ENCODE data around the gene COPE. TPM values are rescaled to one million over a fixed set of nuclear protein-coding genes. Genes with fewer than 3 reads are reported as not detected.
A peak's percentile ranks its signal among the peaks of the same experiment; 100 is the strongest.

The COPE gene
- total RNA-seq, 1 donor, result 179 TPM

DNA sequence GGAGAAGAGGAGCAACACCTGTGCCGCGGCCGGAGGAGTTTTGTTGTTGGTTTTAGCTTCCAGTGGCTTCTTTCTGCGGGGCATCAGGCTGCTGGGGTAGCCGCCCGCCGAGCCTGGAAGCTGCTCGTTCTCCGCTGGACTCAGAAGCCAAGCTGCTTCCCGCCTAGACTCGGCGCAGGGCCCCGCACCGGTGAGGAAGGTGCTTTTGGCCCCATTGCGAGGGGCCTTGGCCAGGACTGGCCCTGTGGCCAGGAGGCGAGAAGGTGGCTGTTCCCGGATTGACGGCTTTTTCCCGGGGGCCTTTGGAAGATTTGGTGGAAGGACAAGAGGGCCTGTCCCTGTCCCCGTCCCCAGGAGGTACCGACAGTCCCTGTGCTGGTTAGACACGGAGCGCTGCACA is 52.0 kb downstream of the COPE start:
- no peak for DNase-seq (ENCODE audit: insufficient read length, low spot score, missing footprints)
- peaks cover 55% of the 10 kb centered on the region for H3K36me3 ChIP-seq (ENCODE audit: insufficient read depth, low read length)
- peaks cover 42% of the 10 kb centered on the region for H4K20me1 ChIP-seq (ENCODE audit: insufficient read depth, low read length)
- TF ChIP-seq, protein P1, sequence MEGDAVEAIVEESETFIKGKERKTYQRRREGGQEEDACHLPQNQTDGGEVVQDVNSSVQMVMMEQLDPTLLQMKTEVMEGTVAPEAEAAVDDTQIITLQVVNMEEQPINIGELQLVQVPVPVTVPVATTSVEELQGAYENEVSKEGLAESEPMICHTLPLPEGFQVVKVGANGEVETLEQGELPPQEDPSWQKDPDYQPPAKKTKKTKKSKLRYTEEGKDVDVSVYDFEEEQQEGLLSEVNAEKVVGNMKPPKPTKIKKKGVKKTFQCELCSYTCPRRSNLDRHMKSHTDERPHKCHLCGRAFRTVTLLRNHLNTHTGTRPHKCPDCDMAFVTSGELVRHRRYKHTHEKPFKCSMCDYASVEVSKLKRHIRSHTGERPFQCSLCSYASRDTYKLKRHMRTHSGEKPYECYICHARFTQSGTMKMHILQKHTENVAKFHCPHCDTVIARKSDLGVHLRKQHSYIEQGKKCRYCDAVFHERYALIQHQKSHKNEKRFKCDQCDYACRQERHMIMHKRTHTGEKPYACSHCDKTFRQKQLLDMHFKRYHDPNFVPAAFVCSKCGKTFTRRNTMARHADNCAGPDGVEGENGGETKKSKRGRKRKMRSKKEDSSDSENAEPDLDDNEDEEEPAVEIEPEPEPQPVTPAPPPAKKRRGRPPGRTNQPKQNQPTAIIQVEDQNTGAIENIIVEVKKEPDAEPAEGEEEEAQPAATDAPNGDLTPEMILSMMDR (IDR thresholded peaks at IDR 0.05; ENCODE audit: extremely low read depth, low read depth, low read length), result no peak
- no peaks in the 10 kb centered on the region for H3K9me3 ChIP-seq (ENCODE audit: low read depth, low read length)
- H2AFZ ChIP-seq (ENCODE audit: low read length), result no peak overlapping the region
- H3K27ac ChIP-seq (ENCODE audit: low read depth, low read length), result no peak overlapping the region
- no peak overlapping the region for H3K4me3 ChIP-seq (ENCODE audit: insufficient read depth, low read length)
- no peaks in the 10 kb centered on the region for H3K4me1 ChIP-seq (ENCODE audit: insufficient read depth, low read length)
- no peaks in the 10 kb centered on the region for H3K79me2 ChIP-seq (ENCODE audit: insufficient read depth, low read length)
- no peaks in the 10 kb centered on the region for H3K27me3 ChIP-seq (ENCODE audit: insufficient read depth, low read length)
- H3K4me2 ChIP-seq (ENCODE audit: insufficient read depth, low read length), result no peak overlapping the region

DNA sequence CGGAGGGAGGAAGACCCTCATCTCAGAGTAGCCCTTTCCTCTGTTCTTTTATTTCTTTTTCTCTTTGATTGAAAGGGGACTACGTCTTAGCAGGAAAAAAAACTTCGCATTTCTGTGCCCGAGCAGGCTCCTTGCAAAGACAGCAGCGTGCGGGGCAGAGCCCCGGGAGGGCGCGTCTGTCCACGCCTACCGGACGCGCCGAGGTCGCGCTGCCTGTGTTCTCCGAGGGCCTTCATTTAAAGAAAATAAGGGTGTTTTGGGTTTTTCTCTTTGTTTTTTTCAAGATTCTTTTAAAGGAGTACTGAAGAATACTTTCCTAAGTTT is 52.4 kb downstream of the COPE start:
- Histone ChIP-seq H3K27ac (ENCODE audit: low read depth, low read length) (no peak overlapping the region), H3K79me2 (ENCODE audit: insufficient read depth, low read length) (peaks cover 2% of the 10 kb centered on the region), H4K20me1 (ENCODE audit: insufficient read depth, low read length) (peaks cover 42% of the 10 kb centered on the region), H3K4me3 (ENCODE audit: insufficient read depth, low read length) (no peak overlapping the region), H2AFZ (ENCODE audit: low read length) (no peak overlapping the region), H3K27me3 (ENCODE audit: insufficient read depth, low read length) (no peaks in the 10 kb centered on the region), H3K9me3 (ENCODE audit: low read depth, low read length) (no peaks in the 10 kb centered on the region), H3K4me2 (ENCODE audit: insufficient read depth, low read length) (no peak overlapping the region), H3K4me1 (ENCODE audit: insufficient read depth, low read length) (no peaks in the 10 kb centered on the region), H3K36me3 (ENCODE audit: insufficient read depth, low read length) (peaks cover 59% of the 10 kb centered on the region)
- TF ChIP-seq, protein P1 (IDR thresholded peaks at IDR 0.05; ENCODE audit: extremely low read depth, low read depth, low read length), result peak; percentile 2
- DNase-seq (ENCODE audit: insufficient read length, low spot score, missing footprints), result no peak

DNA sequence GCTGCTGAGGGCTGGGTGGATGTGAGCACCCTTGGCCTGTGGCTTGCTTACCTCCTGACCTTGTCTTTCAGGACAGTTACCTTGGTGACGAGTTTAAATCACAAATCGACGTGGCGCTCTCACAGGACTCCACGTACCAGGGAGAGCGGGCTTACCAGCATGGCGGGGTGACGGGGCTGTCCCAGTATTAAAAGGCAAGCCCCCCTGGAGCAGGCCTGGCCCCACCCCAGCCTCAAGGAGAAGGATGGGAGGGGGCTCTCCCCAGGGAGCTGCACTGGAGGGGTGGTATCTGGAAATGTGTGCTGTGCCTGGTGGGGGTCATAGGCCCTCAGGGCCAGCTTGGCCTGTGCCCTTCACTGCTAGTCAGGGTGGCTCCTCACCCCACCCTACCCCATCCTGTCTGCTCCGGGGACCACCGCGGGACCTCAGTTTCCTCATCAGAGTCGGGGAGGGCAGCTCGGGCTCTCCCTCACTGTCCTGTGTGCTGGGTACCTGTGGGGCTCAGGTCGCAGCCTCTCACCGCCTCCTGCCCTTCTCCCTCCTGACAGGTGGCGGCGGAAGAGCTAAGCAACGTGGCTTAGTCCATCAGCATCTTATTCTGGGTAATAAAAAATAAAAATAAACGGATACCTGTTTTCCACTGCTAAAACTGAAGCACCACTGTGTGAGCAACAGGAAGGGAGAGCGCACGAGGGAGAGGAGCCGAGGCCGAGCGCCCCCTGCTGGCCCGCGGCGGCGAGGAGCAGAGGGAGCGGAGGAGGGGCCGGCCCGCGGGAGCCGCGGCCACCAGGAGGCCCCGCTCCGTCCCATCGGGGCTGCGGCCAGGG is 53.0 kb downstream of the COPE start:
- DNase-seq (ENCODE audit: insufficient read length, low spot score, missing footprints), result peak; percentile 100
- H2AFZ ChIP-seq (ENCODE audit: low read length), result no peak overlapping the region
- no peak overlapping the region for H3K4me2 ChIP-seq (ENCODE audit: insufficient read depth, low read length)
- no peaks in the 10 kb centered on the region for H3K4me1 ChIP-seq (ENCODE audit: insufficient read depth, low read length)
- TF ChIP-seq, protein P1 (IDR thresholded peaks at IDR 0.05; ENCODE audit: extremely low read depth, low read depth, low read length), result peak; percentile 92
- peaks cover 3% of the 10 kb centered on the region for H3K79me2 ChIP-seq (ENCODE audit: insufficient read depth, low read length)
- H3K9me3 ChIP-seq (ENCODE audit: low read depth, low read length), result no peaks in the 10 kb centered on the region
- H3K27me3 ChIP-seq (ENCODE audit: insufficient read depth, low read length), result no peaks in the 10 kb centered on the region
- H3K4me3 ChIP-seq (ENCODE audit: insufficient read depth, low read length), result no peak overlapping the region
- H4K20me1 ChIP-seq (ENCODE audit: insufficient read depth, low read length), result peaks cover 37% of the 10 kb centered on the region
- peaks cover 65% of the 10 kb centered on the region for H3K36me3 ChIP-seq (ENCODE audit: insufficient read depth, low read length)
- H3K27ac ChIP-seq (ENCODE audit: low read depth, low read length), result no peak overlapping the region

DNA sequence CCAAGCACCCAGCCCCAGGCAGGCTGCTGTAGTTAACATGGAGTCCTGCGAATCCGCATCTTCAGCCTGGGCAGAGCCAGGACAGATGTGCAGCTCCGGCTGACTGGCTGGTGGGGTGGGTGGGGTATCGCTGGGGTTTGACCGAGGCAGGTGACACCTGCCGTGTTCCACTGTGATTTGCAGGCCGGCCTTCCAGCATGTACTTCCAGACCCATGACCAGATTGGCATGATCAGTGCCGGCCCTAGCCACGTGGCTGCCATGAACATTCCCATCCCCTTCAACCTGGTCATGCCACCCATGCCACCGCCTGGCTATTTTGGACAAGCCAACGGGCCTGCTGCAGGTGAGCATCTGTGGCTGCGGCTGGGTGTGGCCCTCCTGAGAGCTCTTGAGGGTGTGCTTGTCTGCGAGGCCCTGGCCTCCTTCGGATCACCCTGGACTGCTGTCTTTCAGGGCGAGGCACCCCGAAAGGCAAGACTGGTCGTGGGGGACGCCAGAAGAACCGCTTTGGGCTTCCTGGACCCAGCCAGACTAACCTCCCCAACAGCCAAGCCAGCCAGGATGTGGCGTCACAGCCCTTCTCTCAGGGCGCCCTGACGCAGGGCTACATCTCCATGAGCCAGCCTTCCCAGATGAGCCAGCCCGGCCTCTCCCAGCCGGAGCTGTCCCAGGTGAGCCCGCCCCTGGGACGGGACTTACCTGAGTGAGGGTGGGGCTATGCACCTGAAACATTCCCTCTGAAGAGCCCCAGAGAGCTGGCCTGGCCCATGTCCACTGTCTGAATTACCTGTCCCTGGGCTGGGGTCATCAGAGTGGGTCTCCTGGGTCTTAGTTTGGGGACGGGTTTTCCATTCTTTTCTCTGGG is 53.8 kb downstream of the COPE start:
- Histone ChIP-seq H3K79me2 (ENCODE audit: insufficient read depth, low read length) (peaks cover 10% of the 10 kb centered on the region), H4K20me1 (ENCODE audit: insufficient read depth, low read length) (peaks cover 32% of the 10 kb centered on the region), H3K4me2 (ENCODE audit: insufficient read depth, low read length) (no peak overlapping the region), H3K9me3 (ENCODE audit: low read depth, low read length) (no peaks in the 10 kb centered on the region), H2AFZ (ENCODE audit: low read length) (no peak overlapping the region), H3K4me3 (ENCODE audit: insufficient read depth, low read length) (no peak overlapping the region), H3K27ac (ENCODE audit: low read depth, low read length) (no peak overlapping the region), H3K27me3 (ENCODE audit: insufficient read depth, low read length) (no peaks in the 10 kb centered on the region), H3K36me3 (ENCODE audit: insufficient read depth, low read length) (peaks cover 73% of the 10 kb centered on the region), H3K4me1 (ENCODE audit: insufficient read depth, low read length) (no peaks in the 10 kb centered on the region)
- TF ChIP-seq, protein P1 (IDR thresholded peaks at IDR 0.05; ENCODE audit: extremely low read depth, low read depth, low read length), result no peak
- no peak for DNase-seq (ENCODE audit: insufficient read length, low spot score, missing footprints)

Data from osteoblast (primary cell).